NCI-H2227 treated with DMSO at 0.1 percent for 48 hours (cell line): ENCODE results near the gene NXF1.
"Not testable (repeated sequence)": the region's sequence is repeated elsewhere in the genome, so short reads cannot be mapped to it uniquely, and the experiment has no call there.

Source experiments
- DNase-seq: peaks from one replicate; lab custom pipeline; 2025; lab: John Stamatoyannopoulos, UW

Gene NXF1

GRCh38 chr11:62805076-62805892, at the start of gene NXF1:
Gene NXF1, minus strand, starts transcription at chr11:62805440. Its CDS starts 84 bp downstream, at chr11:62805356.
- DNase-seq: peak; percentile 94

GRCh38 chr11:62854013-62854824, 49.0 kb upstream of the NXF1 start:
- DNase-seq: no peak

- DNase-seq: no peak
Measured at GRCh38 chr11:62853279-62853965, 48.2 kb upstream of the NXF1 start.

GRCh38 chr11:62852523-62853188, 47.4 kb upstream of the NXF1 start:
- DNase-seq: no peak

GRCh38 chr11:62851807-62852522, 46.7 kb upstream of the NXF1 start:
- DNase-seq: no peak

- DNase-seq: no peak
Measured at GRCh38 chr11:62850911-62851806, 45.9 kb upstream of the NXF1 start.

- DNase-seq: no peak
Measured at GRCh38 chr11:62847767-62848314, 42.6 kb upstream of the NXF1 start.

- no peak for DNase-seq
Measured at GRCh38 chr11:62846177-62846576, 40.9 kb upstream of the NXF1 start.

- DNase-seq: no peak
Measured at GRCh38 chr11:62844154-62844553, 38.9 kb upstream of the NXF1 start.

- DNase-seq: no peak
Measured at GRCh38 chr11:62843466-62843865, 38.2 kb upstream of the NXF1 start.

GRCh38 chr11:62842891-62843290, 37.7 kb upstream of the NXF1 start:
- peak; percentile 75 for DNase-seq

GRCh38 chr11:62842171-62842741, 37.0 kb upstream of the NXF1 start:
- DNase-seq: peak; percentile 75

GRCh38 chr11:62841361-62842170, 36.3 kb upstream of the NXF1 start:
- peak; percentile 99 for DNase-seq

GRCh38 chr11:62840721-62841360, 35.6 kb upstream of the NXF1 start:
- not testable (repeated sequence) for DNase-seq

- peak; percentile 90 for DNase-seq
Measured at GRCh38 chr11:62839050-62839945, 34.1 kb upstream of the NXF1 start, which contains the start of gene WDR74. Gene WDR74, minus strand, starts transcription at chr11:62839590. Its CDS starts 20 bp downstream, at chr11:62839570.

- DNase-seq: no peak
Measured at GRCh38 chr11:62835336-62835735, 30.1 kb upstream of the NXF1 start.
